HG03045 (cell line): Measurements from ENCODE around the gene MMP25.
"Not testable (repeated sequence)": the region's sequence is repeated elsewhere in the genome, so short reads cannot be mapped to it uniquely, and the experiment has no call there.

ENCODE experiments used
- ATAC-seq: cut with Tn5 transposase; IDR thresholded peaks from one replicate; pipeline ENCODE4 v1.9.1; 2021; ENCODE audit warnings: mild to moderate bottlenecking, moderate library complexity; ENCODE audit not compliant: unreplicated experiment

MMP25 gene

DNA sequence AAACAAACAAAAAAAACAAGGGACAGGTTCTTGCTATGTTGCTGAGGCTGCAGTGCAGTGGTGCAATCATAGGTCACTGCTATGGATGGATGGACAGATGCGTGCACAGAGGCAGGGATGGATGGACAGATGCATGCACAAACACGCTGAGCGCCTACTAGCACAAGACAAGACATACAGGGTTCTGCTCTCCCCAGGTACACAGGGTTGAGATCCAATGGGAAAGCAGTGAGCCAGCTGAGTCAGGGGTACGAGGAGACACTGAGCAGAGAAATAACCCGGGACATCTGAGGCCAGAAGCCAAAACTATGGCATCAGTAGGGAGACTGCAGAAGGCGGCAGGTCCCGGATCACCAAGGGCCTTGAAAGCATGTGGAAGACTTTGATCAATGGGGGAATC is 25.3 kb downstream of the MMP25 start:
- no peak for ATAC-seq

GRCh38 chr16:3072148-3072547 is 25.8 kb downstream of the MMP25 start:
- not testable (repeated sequence) for ATAC-seq

DNA sequence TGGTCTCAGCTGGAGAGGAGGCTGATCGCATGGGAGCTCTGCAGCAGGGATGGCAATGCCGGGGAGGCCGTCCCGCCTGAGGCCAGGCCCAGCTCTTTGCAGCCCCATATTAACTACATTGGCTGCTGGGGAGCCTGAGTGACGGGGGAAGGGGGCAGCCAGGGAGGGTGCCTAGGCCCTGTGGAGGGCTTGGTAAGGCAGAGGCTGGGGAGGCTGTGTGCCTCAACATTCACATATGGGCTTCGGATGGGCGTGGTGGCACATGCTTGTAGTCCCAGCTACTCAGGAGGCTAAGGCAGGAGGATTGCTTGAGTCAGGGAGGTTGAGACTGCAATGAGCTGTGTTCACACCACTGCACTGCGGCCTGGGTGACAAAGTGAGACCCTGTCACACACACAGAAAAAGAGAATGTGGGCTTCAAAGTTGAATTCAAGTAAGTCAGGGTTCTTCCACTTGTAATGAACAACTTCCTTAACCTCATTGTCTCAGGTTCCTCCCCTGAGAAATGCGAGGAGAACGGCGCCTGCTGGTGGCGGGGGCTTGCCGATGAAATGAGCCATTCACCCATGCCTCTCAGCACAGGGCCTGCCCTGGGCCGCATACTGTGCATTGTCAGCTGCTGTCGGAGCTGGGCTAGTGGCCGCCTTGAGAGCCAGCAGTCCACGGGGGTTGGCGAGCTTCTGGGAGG is 26.4 kb downstream of the MMP25 start:
- ATAC-seq: not testable (repeated sequence)

DNA sequence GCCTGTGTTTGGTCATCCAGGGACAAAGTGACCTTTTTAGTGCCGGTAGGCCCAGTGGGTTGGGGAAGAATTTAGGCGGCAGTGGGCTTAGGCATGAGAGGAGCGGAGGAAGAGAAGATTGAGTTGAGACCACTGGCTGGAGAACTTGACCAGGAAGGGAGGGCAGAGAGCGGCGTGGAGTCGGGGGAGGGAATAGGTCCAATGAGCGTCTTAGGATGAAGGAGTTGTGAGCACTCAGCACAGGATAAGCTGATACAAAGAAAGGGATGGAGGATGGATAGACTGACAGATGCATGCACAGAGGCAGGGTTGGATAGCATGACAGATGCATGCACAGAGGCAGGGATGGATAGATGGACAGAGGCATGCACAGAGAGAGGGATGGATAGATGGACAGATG is 27.1 kb downstream of the MMP25 start:
- ATAC-seq: no peak

GRCh38 chr16:3074860-3075522 is 28.6 kb downstream of the MMP25 start:
- no peak for ATAC-seq

DNA sequence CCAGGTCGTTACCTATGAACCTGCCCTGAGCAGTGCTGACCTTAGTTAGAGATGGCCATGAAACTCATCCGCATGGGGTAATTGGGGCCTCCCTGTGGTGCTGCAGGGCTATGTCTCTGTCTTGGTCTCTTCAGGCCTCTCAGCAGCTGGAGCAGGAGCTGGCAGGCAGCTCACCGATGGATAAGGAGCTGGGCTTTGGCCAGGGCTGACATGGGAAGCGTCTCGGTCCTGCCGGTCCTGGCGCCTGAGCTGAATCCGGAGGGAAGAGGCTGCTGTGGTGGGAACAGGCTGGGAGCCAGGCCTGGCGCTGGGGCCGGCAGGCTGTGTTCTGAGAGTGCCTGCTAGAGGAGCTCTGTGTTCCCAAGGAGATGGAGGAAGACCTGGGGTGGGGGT is 29.2 kb downstream of the MMP25 start:
- no peak for ATAC-seq

DNA sequence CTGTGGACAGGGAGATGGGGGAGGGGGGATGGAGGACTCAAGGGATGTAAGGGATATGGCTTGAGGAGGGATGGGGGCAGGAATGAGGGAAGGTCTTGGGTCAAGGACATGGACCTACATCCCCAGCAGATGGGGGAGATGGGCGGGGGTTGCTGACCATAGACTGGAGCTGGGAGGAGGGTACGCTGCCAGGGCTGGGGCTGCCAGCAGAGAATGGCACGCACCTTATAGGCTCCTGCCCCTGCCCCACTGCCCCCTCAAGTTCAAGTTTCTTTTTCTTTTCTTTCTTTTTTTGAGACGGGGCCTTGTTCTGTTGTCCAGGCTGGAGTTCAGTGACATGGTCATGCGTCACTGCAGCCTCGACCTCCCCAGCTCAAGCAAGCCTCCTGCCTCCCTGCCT is 29.6 kb downstream of the MMP25 start:
- not testable (repeated sequence) for ATAC-seq

DNA sequence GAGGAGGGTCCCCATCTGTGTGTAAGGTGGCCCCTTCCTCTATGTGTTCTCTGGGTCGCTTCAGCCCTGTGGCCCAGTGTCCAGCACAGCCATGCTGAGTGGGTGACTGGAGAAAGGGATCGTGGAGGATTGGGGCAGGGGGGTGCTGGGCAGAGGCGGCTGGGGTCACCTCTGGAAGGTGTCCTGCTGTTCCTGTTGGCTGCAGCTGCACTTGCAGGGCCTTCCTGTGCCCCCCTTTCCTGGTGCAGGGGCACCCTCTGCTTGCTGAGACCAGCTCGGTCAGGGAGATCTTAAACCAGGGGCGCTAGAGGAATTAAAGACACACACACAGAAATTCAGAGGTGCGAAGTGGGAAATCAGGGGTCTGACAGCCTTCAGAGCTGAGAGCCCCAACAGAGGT is 30.2 kb downstream of the MMP25 start:
- ATAC-seq: no peak

DNA sequence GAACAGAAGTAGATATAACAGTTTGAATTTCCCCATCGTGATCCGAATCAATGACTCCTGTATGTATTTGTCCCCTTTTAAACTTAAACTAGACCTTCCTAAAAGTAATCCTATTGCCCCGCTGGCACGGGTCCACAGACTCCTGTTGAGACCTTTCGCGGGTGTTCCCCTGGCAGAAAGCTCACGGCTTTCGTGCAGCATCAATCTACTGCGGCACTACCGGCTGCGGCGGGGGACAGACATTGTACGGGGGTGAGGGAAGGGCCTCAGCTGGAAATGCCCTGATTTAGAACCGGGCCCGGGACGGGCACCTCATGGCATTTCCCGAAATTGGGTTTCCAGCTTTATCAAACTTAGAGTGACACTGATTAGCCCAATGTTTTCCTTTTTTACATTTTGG is 33.7 kb downstream of the MMP25 start:
- no peak for ATAC-seq

DNA sequence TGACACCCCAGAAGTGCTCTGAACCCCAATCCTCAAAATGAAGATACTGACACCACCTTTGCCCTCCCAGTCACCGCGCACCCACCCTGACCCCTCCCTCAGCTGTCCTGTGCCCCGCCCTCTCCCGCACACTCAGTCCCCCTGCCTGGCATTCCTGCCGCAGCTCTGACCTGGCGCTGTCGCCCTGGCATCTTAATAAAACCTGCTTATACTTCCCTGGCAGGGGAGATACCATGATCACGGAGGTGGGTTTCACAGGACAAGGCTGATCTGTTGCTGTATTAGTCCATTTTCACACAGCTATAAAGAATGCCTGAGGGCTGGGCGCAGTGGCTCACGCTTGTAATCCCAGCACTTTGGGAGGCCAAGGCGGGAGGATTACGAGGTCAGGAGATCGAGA is 35.6 kb downstream of the MMP25 start:
- not testable (repeated sequence) for ATAC-seq

- ATAC-seq: not testable (repeated sequence)
Measured at GRCh38 chr16:3083408-3083807, 37.0 kb downstream of the MMP25 start.

- ATAC-seq: no peak
Measured at GRCh38 chr16:3084491-3084890, 38.1 kb downstream of the MMP25 start.

DNA sequence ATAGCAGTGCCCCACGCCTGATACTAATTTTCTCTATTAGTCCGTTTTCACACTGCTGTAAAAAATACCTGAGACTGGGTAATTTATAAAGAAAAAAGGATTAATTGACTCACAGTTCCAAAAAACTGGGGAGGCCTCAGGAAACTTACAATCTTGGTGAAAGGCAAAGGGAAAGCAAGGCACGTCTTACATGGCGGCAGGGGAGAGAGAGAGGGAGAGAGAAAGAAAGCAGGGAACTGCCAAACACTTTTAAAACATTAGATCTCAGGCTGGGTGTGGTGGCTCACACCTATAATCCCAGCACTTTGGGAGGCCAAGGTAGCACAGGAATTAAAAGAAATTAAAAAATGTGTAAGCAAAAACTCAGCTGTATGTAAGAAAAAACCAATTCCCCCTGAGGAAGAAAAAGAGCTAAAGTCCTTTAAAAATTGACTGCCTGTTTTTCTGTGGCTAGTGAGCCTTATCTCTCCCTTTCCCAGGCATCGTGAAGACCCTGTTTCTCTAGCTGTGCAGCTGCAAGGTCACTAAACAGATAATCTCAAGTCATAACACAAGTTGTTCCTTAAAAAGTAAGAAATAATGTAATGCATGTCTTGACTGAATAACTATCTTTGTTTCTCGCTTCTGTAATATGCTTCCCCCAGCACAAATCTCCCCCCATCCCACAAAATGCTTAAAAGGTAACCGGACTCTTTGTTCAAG is 38.8 kb downstream of the MMP25 start:
- ATAC-seq: no peak

DNA sequence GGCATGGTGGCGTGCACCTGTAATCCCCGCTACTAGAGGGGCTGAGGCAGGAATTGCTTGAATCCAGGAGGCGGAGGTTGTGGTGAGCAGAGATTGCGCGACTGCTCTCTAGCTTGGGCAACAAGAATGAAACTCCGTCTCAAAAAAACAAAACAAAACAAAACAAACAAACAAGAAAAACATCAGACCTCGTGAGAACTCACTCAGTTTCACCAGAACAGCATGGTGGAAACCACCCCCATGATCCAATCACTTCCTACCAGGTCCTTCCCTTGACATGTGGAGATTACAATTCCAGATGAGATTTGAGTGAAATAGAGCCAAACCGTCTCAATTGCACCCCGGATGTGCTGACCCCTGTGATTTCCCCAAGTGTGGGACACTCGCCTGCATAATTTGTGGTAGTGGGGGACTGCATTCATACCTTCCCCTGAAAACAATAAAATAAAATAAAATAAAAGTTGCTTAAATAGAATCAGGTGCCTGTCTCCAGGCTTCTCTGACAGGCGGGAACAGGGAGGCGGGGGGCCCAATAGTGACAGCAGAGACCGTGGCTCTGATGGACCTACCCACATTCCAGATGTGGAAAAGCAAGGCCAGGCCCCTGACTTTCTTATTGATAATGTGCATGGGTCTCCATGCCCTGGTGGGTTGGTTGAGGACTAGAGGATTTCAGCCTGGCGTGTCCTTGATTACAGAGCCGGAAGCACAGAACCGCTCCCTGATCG is 39.7 kb downstream of the MMP25 start:
- no peak for ATAC-seq

GRCh38 chr16:3086596-3087242 is 40.4 kb downstream of the MMP25 start:
- no peak for ATAC-seq

DNA sequence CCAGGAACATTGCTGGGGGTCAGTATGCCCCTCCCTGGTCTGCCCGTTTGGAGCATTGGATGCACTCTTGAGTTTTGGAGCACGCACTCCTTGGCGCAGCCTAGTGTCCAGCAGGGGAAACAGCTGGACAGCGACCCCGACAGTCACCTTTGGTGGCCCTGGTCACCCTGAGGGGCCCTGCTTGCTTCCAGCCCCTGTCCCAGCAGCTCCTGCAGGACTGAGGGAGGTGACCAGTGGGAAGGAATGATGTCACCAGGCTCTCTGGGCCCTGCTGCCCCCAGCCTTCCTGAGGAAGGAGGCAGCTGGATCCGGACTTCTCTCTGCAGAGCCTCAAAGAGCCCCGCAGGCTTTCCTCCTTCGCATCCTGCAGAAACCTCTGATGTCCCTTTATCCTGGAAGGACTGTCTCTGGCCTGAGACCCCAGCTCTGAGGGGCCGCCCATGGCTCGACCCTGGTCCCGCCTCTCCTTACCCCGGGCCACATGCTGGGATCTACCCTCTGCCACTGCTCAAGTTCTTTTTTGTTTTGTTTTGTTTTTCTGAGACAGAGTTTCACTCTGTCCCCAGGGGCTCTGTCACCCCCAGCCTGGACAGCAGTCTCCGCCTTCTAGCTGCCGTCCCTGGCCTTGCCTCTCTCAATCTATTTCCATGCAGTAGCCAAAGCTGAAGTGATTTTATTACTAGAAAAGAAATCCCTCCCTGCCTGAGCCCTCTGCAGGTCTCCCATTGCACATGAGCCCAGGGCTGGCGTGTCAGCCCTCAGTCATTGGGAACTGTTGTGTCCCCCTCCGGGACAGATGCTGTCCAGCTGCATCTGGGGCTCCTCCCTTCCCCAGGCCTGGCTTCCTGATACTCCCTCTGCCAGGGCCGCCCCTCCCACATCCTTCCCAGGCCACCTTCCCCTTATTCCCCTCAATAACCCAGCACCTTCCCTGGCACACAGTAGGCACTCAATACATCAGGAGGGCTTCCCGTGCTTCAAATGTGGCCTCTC is 41.2 kb downstream of the MMP25 start:
- ATAC-seq: no peak

GRCh38 chr16:3088450-3088849 is 42.1 kb downstream of the MMP25 start:
- ATAC-seq: no peak

GRCh38 chr16:3088925-3089716 is 42.8 kb downstream of the MMP25 start:
- ATAC-seq: no peak
